ENCODE measurements around the gene VAV3. TPM values are rescaled to one million over a fixed set of nuclear protein-coding genes. Genes with fewer than 3 reads are reported as not detected.
A peak's percentile ranks its signal among the peaks of the same experiment; 100 is the strongest.

VAV3 gene
- total and polyA plus RNA-seq, 9 of the 15 experiments (the other 6 are each of a cell fraction or from before 2014, with no cell fraction given), result not detected

- no peaks in the 10 kb centered on the region for H3K36me3 ChIP-seq (ENCODE audit: control insufficient read depth, insufficient read depth, low read length)
- H3K4me2 ChIP-seq (ENCODE audit: insufficient read depth, low read length), result no peak overlapping the region
- no peaks in the 10 kb centered on the region for H3K4me1 ChIP-seq (replicated peaks in 1 of 2; ENCODE audit: control insufficient read depth in 2 of 2, insufficient read depth in 2 of 2, low read length in 2 of 2)
- no peaks in the 10 kb centered on the region for H3K9me3 ChIP-seq (replicated peaks; ENCODE audit: control insufficient read depth, insufficient read depth, low read depth, low read length)
- 1% methylated on average over 6 of the region's 6 CpGs for WGBS (ENCODE audit: insufficient coverage, low coverage, missing lambda C conversion rate)
- TF ChIP-seq ZNF212 (CRISPR knock-in tag; IDR thresholded peaks at IDR 0.05) (no peak), TOE1 (IDR thresholded peaks at IDR 0.05; ENCODE audit: borderline replicate concordance) (no peak), TOE1 (CRISPR knock-in tag; IDR thresholded peaks at IDR 0.05; ENCODE audit: borderline replicate concordance, low read depth) (no peak), PRDM10 (IDR thresholded peaks at IDR 0.05; ENCODE audit: partially characterized antibody) (peak; percentile 11)
- TF ChIP-seq, protein P1, sequence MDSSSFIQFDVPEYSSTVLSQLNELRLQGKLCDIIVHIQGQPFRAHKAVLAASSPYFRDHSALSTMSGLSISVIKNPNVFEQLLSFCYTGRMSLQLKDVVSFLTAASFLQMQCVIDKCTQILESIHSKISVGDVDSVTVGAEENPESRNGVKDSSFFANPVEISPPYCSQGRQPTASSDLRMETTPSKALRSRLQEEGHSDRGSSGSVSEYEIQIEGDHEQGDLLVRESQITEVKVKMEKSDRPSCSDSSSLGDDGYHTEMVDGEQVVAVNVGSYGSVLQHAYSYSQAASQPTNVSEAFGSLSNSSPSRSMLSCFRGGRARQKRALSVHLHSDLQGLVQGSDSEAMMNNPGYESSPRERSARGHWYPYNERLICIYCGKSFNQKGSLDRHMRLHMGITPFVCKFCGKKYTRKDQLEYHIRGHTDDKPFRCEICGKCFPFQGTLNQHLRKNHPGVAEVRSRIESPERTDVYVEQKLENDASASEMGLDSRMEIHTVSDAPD (CRISPR knock-in tag; IDR thresholded peaks at IDR 0.05), result no peak
- intact Hi-C loops (cut with micrococcal nuclease), result no loop called here
- H4K20me1 ChIP-seq (replicated peaks; ENCODE audit: control insufficient read depth, insufficient read depth, low read length), result no peaks in the 10 kb centered on the region
- ChIA-PET POLR2A (interaction anchor here (0.7 kb wide), 1 partner anchor 159 kb away, joined by 3 read pairs; no protein-coding TSS in a partner anchor), CTCF (ENCODE audit: low intra/inter-chr PET ratio) (no interaction called here)
- H3K4me3 ChIP-seq, result no peak overlapping the region
- H3K27me3 ChIP-seq (ENCODE audit: control insufficient read depth in 2 of 2, insufficient read depth in 2 of 2, low read length in 2 of 2), result 0 out of 5 replicates have a peak, but pooled peaks cover 0 to under 1% of the 10 kb centered on the region in 2 experiments
- no peaks in the 10 kb centered on the region for H3K79me2 ChIP-seq (ENCODE audit: control insufficient read depth, insufficient read depth, low read length)
- no peak overlapping the region for H2AFZ ChIP-seq (ENCODE audit: low read depth, low read length)
- BruUV-seq (replicated peaks), result no TSS peak
- no peak for FAIRE-seq
- no peak overlapping the region for H3K9ac ChIP-seq (ENCODE audit: insufficient read depth in 1 of 2, low read depth in 2 of 2, low read length in 2 of 2)
- ATAC-seq, result no peak
- H3K9me1 ChIP-seq (ENCODE audit: control insufficient read depth, insufficient read depth, low read length), result no peaks in the 10 kb centered on the region
- H3K27ac ChIP-seq (ENCODE audit: extremely low read depth, low read depth, low read length), result no peak overlapping the region
- DNase-seq (ENCODE audit: extremely low read depth in 1 of 4, low spot score in 3 of 4), result no peak
- in situ Hi-C loops (cut with MboI), result no loop called here
These were observed 10.1 kb downstream of the VAV3 start for GRCh38 chr1:107954719-107955415.
